ENCODE measurements around the gene NFATC2. TPM values are rescaled to one million over a fixed set of nuclear protein-coding genes. Genes with fewer than 3 reads are reported as not detected.

The NFATC2 gene
- total and polyA plus RNA-seq, 2 of the 4 experiments (the other 2 are of a cell fraction) = 0.18 to 0.38 TPM

DNA sequence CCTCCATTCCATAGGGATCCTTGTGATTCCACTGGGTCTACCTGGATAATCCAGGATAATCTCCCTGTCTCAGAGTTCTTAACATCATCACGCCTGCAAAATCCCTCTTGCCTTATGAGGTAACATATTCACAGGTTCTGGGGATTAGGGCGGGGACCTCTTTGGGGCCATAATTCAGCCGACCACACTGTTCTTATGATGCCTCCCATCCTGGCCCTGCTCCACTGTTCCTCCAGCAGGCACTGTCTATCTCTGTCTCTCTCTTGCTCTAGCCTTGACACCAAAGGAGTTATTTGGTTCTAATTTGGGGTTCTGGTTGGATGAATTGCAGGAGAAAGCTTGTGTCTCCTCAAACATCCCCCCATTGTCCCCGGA lies 168.1 kb downstream of the NFATC2 start:
- ChIA-PET POLR2A (ENCODE audit: unreplicated experiment) (no interaction called here), CTCF (interaction anchor here (1.7 kb wide), 1 partner anchor 220 kb away, joined by 4 read pairs; no protein-coding TSS in a partner anchor)
- Histone ChIP-seq H3K4me2 (ENCODE audit: low read depth, low read length) (no peak overlapping the region), H4K20me1 (ENCODE audit: insufficient read depth, low read length) (no peaks in the 10 kb centered on the region), H3K4me3 (ENCODE audit: insufficient read depth, low read depth, low read length) (no peak overlapping the region), H3K4me1 (ENCODE audit: control insufficient read depth, insufficient read depth, low read length) (no peaks in the 10 kb centered on the region), H2BK20ac (ENCODE audit: low read depth, low read length) (no peak overlapping the region), H2AK5ac (ENCODE audit: low read depth, low read length) (no peak overlapping the region), H3K18ac (ENCODE audit: low read depth, low read length) (no peak overlapping the region), H4K5ac (ENCODE audit: low read depth, low read length) (no peak overlapping the region), H2BK5ac (ENCODE audit: low read depth, low read length, poor library complexity, severe bottlenecking) (no peak overlapping the region), H3K4ac (ENCODE audit: low read depth, low read length) (0 out of 2 replicates have a peak overlapping the region, but pooled peaks have one; percentile 3), H3K9ac (ENCODE audit: low read depth, low read length) (no peak overlapping the region), H2AFZ (replicated peaks; ENCODE audit: low read length, poor library complexity) (no peak overlapping the region), H2BK15ac (ENCODE audit: low read depth, low read length) (no peak overlapping the region), H4K8ac (ENCODE audit: low read depth in 2 of 2, low read length in 2 of 2) (no peak overlapping the region), H3K27ac (ENCODE audit: insufficient read depth, low read length) (no peak overlapping the region), H3K9me1 (ENCODE audit: insufficient read depth, low read length) (peaks cover 7% of the 10 kb centered on the region), H2BK120ac (ENCODE audit: low read depth, low read length) (no peak overlapping the region), H3K79me1 (ENCODE audit: low read depth in 1 of 2, low read length in 2 of 2) (0 out of 4 replicates have a peak, but pooled peaks cover 0 to 12% of the 10 kb centered on the region in 2 experiments), H3K56ac (ENCODE audit: extremely low read depth, insufficient read depth, low read length) (no peak overlapping the region), H3K27me3 (ENCODE audit: control insufficient read depth, insufficient read depth, low read length) (no peaks in the 10 kb centered on the region), H3K36me3 (ENCODE audit: control insufficient read depth, insufficient read depth, low read length) (no peaks in the 10 kb centered on the region), H3K9me3 (ENCODE audit: control insufficient read depth, insufficient read depth, low read length) (no peaks in the 10 kb centered on the region), H2AK9ac (replicated peaks; ENCODE audit: low read depth, low read length, poor library complexity) (no peak overlapping the region), H3K23ac (ENCODE audit: low read depth, low read length) (no peak overlapping the region), H3K14ac (replicated peaks; ENCODE audit: low read depth, low read length) (no peak overlapping the region), H4K91ac (ENCODE audit: insufficient read depth, low read depth, low read length) (no peak overlapping the region)
- no TSS peak for BruUV-seq (replicated peaks)
- TF ChIP-seq RFX5 (IDR thresholded peaks at IDR 0.05; ENCODE audit: low read depth, low read length) = no peak
- intact Hi-C loops (cut with micrococcal nuclease) (loop anchor here (5.0 kb wide), 1 partner anchor 583 kb away; no protein-coding TSS in a partner anchor), dilution Hi-C loops (cut with HindIII; ENCODE audit: low sequenced_read_pairs, unreplicated experiment) (no loop called here), in situ Hi-C loops (cut with MboI; ENCODE audit: low sequenced_read_pairs) (loop anchor here (5.0 kb wide), 3 partner anchors 218 to 708 kb away; no protein-coding TSS in a partner anchor)
- no peak for ATAC-seq (ENCODE audit: low read depth)
- 100% methylated on average over 1 of the region's 4 CpGs; no CpG with 5 or more reads in 1 of the 2 experiments for WGBS, 2 experiments (ENCODE audit: extremely low coverage in 2 of 2, insufficient read length in 1 of 2)
- DNase-seq = no peak

Data from IMR-90 (cell line).